Cardiac fibroblast (primary cell): ENCODE data around the gene FFAR3.
"Not testable (repeated sequence)": the region's sequence is repeated elsewhere in the genome, so short reads cannot be mapped to it uniquely, and the experiment has no call there.

Source experiments
- DNase-seq, 2 donors: peaks; one replicate each; pipeline versions ENCODE4 v3.0.0 to v3.0.0-alpha.2; 2010; ENCODE audit warnings: low read depth in 2 of 2
- H3K4me3 ChIP-seq, 2 donors: replicated peaks in 1 of 2; 1 replicate in 1 of 2; 2 replicates in 1 of 2; pipeline ENCODE4 v1.5.1; 2011; ENCODE audit warnings: low read depth in 2 of 2, low read length in 2 of 2, mild to moderate bottlenecking in 2 of 2, moderate library complexity in 1 of 2
- CTCF ChIP-seq: IDR thresholded peaks from one replicate; pipeline ENCODE4 v1.5.1; 2011; ENCODE audit warnings: low read depth, mild to moderate bottlenecking, low read length, inconsistent platforms

Gene FFAR3

DNA sequence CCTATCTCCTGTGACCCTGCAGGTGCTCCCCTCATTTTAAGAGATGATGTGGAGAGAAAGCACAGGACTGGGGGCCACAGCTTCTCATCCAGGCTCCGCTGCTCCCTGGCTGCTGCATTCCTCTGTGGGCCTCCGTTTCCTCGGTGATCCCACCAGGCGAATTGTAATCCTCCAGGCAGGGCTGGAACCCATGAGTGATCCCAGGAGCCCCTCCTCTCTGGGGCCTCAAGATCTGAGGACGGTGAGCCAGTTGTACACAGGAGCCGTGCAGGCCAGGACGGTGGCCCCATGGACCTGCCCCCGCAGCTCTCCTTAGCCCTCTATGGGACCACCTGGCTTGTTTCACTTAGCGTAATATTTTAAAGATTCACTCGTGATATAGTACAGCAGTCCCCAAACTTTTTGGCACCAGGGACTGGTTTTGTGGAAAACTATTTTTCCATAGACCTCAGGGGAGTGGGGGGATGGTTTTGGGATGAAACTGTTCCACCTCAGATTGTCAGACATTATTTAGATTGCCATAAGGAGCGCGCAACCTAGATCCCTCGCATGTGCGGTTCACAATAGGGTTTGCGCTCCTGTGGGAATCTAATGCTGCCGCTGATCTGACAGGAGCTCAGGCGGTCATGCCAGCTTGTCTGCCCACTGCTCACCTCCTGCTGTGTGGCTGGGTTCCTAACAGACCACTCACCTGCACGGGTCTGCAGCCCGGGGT lies 5.6 kb downstream of the FFAR3 start:
- no peak for DNase-seq
- no peak overlapping the region for H3K4me3 ChIP-seq
- TF ChIP-seq CTCF = no peak

GRCh38 chr19:35365303-35365702 lies 7.0 kb downstream of the FFAR3 start:
- no peak for DNase-seq
- no peak for TF ChIP-seq CTCF

DNA sequence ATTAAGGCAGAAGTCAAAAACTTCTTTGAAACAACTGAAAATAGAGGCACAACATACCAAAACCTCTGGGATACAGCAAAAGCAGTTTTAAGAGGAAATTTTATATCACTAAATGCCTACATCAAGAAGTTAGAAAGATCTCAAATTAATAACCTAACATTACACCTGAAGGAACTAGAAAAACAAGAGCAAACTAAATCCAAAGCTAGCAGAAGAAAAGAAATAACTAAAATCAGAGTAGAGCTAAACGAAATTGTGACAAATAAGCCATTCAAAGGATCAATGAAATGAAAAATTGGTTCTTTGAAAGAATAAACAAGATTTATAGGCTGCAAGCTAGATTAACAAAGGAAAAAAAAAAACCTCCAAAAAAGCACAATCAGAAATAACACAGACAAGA lies 10.1 kb downstream of the FFAR3 start:
- TF ChIP-seq CTCF = no peak
- no peak overlapping the region for H3K4me3 ChIP-seq
- DNase-seq = no peak

More at GRCh38 chr19:35365303-35365702, 7.0 kb downstream of the FFAR3 start:
- H3K4me3 ChIP-seq = no peak overlapping the region

- no peak for DNase-seq
- no peak overlapping the region for H3K4me3 ChIP-seq
- no peak for TF ChIP-seq CTCF
Observed at GRCh38 chr19:35369522-35369921, 11.3 kb downstream of the FFAR3 start.

DNA sequence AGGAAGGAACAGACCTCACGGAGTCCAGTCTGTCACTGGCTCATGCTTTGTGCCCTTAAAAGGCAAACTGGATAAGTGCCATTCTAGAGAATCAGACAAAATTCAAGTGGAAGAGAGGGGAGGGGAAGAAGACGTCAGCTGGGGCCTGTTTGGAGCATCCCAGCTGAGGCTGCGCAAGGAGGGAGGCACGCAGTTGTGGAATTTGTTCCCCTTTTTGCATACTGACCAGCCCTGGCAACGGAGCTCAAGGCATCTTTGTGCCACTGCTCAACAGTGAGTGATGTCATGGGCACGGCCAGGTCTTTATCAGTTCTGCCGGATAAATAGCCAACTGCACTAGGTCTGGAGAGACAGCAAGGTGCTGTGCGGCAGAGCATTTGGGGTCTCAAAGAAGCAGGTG lies 12.5 kb downstream of the FFAR3 start, which contains the start of gene GPR42:
TSS of gene GPR42 (plus strand) at position 347 of the 400 bp plus-strand sequence. CDS start 292 bp downstream, outside the sequence.
- TF ChIP-seq CTCF = no peak
- no peak for DNase-seq

GRCh38 chr19:35373492-35373891 lies 15.2 kb downstream of the FFAR3 start:
- H3K4me3 ChIP-seq = no peak overlapping the region
- DNase-seq = no peak
- TF ChIP-seq CTCF = no peak

More for the DNA sequence above, 12.5 kb downstream of the FFAR3 start, which contains the start of gene GPR42:
- no peak within 1 kb of the TSS for H3K4me3 ChIP-seq

- not testable (repeated sequence) for DNase-seq, H3K4me3 ChIP-seq
Observed at GRCh38 chr19:35374031-35374430, 15.8 kb downstream of the FFAR3 start.
